SK-N-SH (cell line): ENCODE data around the gene THSD4. TPM values are rescaled to one million over a fixed set of nuclear protein-coding genes. Genes with fewer than 3 reads are reported as not detected.

Source experiments
- CTCF ChIA-PET: fragments of 300-600, 350-600 bp; formaldehyde crosslinking; extraction: SDS; loops from one replicate; lab custom pipeline; 2021; lab: Yijun Ruan, JAX
- POLR2A ChIA-PET: fragments of 350-600 bp; sonication (Branson Sonifier 250); formaldehyde crosslinking; extraction: SDS; loops from one replicate; lab custom pipeline; 2020; ENCODE audit warnings: antibody characterized with exemption, inconsistent platforms; lab: Yijun Ruan, JAX
- DNase-seq: peaks from one replicate; pipeline ENCODE4 v3.0.0; 2012
- H2AFZ ChIP-seq: fragments of 200-600 bp; sonication (generic); 2 replicates; pipeline ENCODE4 v1.8.1; 2016; ENCODE audit warnings: antibody characterized with exemption, mild to moderate bottlenecking, low read depth
- H3F3A ChIP-seq: fragments of 200-600 bp; sonication (generic); replicated peaks from 2 replicates; pipeline ENCODE3; 2016; ENCODE audit warnings: antibody characterized with exemption, mild to moderate bottlenecking; ENCODE audit not compliant: insufficient read depth
- H3K27ac ChIP-seq, 2 experiments: fragments of 200-500 bp in 1 of 2; fragments of 200-600 bp in 1 of 2; sonication (Bioruptor generic) in 1 of 2; sonication (generic), shearing (Covaris generic) in 1 of 2; 2 replicates each; pipeline versions ENCODE4 v1.5.1 to v1.6.1; 2014 to 2016; ENCODE audit warnings: low read depth in 2 of 2, inconsistent platforms in 1 of 2, low read length in 1 of 2, mild to moderate bottlenecking in 1 of 2, mixed read lengths in 1 of 2
- H3K27me3 ChIP-seq: fragments of 200-600 bp; sonication (generic), shearing (Covaris generic); 2 replicates; pipeline ENCODE4 v1.6.1; 2016; ENCODE audit warnings: mixed run types; ENCODE audit not compliant: insufficient read depth
- H3K36me3 ChIP-seq, 2 experiments: fragments of 200-500 bp in 1 of 2; fragments of 200-600 bp in 1 of 2; sonication (Bioruptor generic) in 1 of 2; sonication (generic) in 1 of 2; replicated peaks in 1 of 2; 2 replicates each; pipeline versions ENCODE3 to v1.5.1; 2014 to 2016; ENCODE audit warnings: low read length in 1 of 2, mild to moderate bottlenecking in 1 of 2; ENCODE audit not compliant: insufficient read depth in 2 of 2, control insufficient read depth in 1 of 2
- H3K4me1 ChIP-seq, 2 experiments: fragments of 200-500 bp in 1 of 2; fragments of 200-600 bp in 1 of 2; sonication (Bioruptor generic) in 1 of 2; sonication (generic), shearing (Covaris generic) in 1 of 2; 2 replicates each; pipeline versions ENCODE4 v1.5.1 to v1.6.1; 2014 to 2016; ENCODE audit warnings: low read depth in 1 of 2, low read length in 1 of 2, mixed run types in 1 of 2; ENCODE audit not compliant: insufficient read depth in 2 of 2, control insufficient read depth in 1 of 2
- H3K4me2 ChIP-seq: fragments of 200-600 bp; sonication (generic), shearing (Covaris generic); 2 replicates; pipeline ENCODE4 v1.6.1; 2017; ENCODE audit warnings: mixed run types
- H3K4me3 ChIP-seq, 2 experiments: fragments of 200-500 bp in 1 of 2; fragments of 200-600 bp in 1 of 2; sonication (Bioruptor generic) in 1 of 2; sonication (generic), shearing (Covaris generic) in 1 of 2; 2 replicates each; pipeline versions ENCODE4 v1.5.1 to v1.8.1; 2014 to 2016; ENCODE audit warnings: low read depth in 2 of 2, inconsistent platforms in 1 of 2, low read length in 1 of 2, mild to moderate bottlenecking in 1 of 2, mixed read lengths in 1 of 2, moderate library complexity in 1 of 2
- H3K79me2 ChIP-seq: fragments of 200-600 bp; sonication (generic); 2 replicates; pipeline ENCODE4 v1.8.1; 2017; ENCODE audit warnings: mild to moderate bottlenecking; ENCODE audit not compliant: insufficient read depth
- H3K9ac ChIP-seq: fragments of 200-600 bp; sonication (generic); 2 replicates; pipeline ENCODE4 v1.6.1; 2017; ENCODE audit warnings: mixed run types
- H3K9me2 ChIP-seq: fragments of 200-600 bp; sonication (generic); 2 replicates; pipeline ENCODE4 v1.6.1; 2017; ENCODE audit warnings: mixed run types
- H3K9me3 ChIP-seq: fragments of 200-600 bp; sonication (generic); 2 replicates; pipeline ENCODE4 v1.6.1; 2017; ENCODE audit warnings: mixed run types, mild to moderate bottlenecking, moderate library complexity
- H4K20me1 ChIP-seq: fragments of 200-600 bp; sonication (generic); 2 replicates; pipeline ENCODE4 v1.6.1; 2017; ENCODE audit warnings: mild to moderate bottlenecking, mixed run types; ENCODE audit not compliant: insufficient read depth
- EZH2phosphoT487 ChIP-seq: fragments of 200-600 bp; sonication (generic); IDR thresholded peaks from 2 replicates; pipeline ENCODE4 v1.6.1; 2017; ENCODE audit warnings: low read depth, mixed run types, mild to moderate bottlenecking, antibody characterized with exemption, moderate library complexity, borderline replicate concordance
- FOXJ3 ChIP-seq: sonication (generic); formaldehyde crosslinking; IDR thresholded peaks from 2 replicates; pipeline ENCODE4 v1.5.1; 2020; ENCODE audit warnings: mild to moderate bottlenecking, missing genetic modification reagents
- FOXM1 ChIP-seq: IDR thresholded peaks from 2 replicates; pipeline ENCODE4 v1.4.0; 2012; ENCODE audit warnings: low read depth, mild to moderate bottlenecking
- GATA2 ChIP-seq: sonication (generic); formaldehyde crosslinking; IDR thresholded peaks from 2 replicates; pipeline ENCODE4 v1.5.0; 2020; ENCODE audit warnings: mild to moderate bottlenecking, missing genetic modification reagents
- IRF3 ChIP-seq: fragments of 150-350 bp; IDR thresholded peaks from 2 replicates; pipeline ENCODE4 v1.6.1; 2016; ENCODE audit warnings: mild to moderate bottlenecking, low read depth, low read length
- MXI1 ChIP-seq: IDR thresholded peaks from 2 replicates; pipeline ENCODE4 v1.6.1; 2012; ENCODE audit warnings: mild to moderate bottlenecking, low read depth, low read length, improper control_type of control experiment
- PBX3 ChIP-seq: IDR thresholded peaks from 2 replicates; pipeline ENCODE4; 2012
- POLR2AphosphoS5 ChIP-seq: IDR thresholded peaks from 2 replicates; pipeline ENCODE4 v1.6.1; 2012; ENCODE audit warnings: low read depth, low read length
- RFX5 ChIP-seq: IDR thresholded peaks from 2 replicates; pipeline ENCODE4 v1.6.1; 2012; ENCODE audit warnings: mild to moderate bottlenecking, improper control_type of control experiment, low read length
- RXRA ChIP-seq: IDR thresholded peaks from 2 replicates; pipeline ENCODE4 v1.4.0; 2012; ENCODE audit warnings: low read depth, mild to moderate bottlenecking, borderline replicate concordance
- SIN3A ChIP-seq: IDR thresholded peaks from 2 replicates; pipeline ENCODE4 v1.6.1; 2012; ENCODE audit warnings: low read depth, mild to moderate bottlenecking, low read length, moderate library complexity, borderline replicate concordance
- TCF12 ChIP-seq: IDR thresholded peaks from 2 replicates; pipeline ENCODE4 v1.4.0; 2012
- TEAD4 ChIP-seq: IDR thresholded peaks from 2 replicates; pipeline ENCODE4 v1.4.0; 2012; ENCODE audit warnings: mild to moderate bottlenecking, borderline replicate concordance; ENCODE audit not compliant: insufficient read depth
- USF1 ChIP-seq: IDR thresholded peaks from 2 replicates; pipeline ENCODE4 v1.4.0; 2012; ENCODE audit warnings: low read depth, borderline replicate concordance
- USF2 ChIP-seq: fragments of 150-350 bp; IDR thresholded peaks from 2 replicates; pipeline ENCODE4 v1.6.1; 2017; ENCODE audit warnings: antibody characterized with exemption, low read length, low read depth, borderline replicate concordance
- ZBTB33 ChIP-seq: IDR thresholded peaks from 2 replicates; pipeline ENCODE4 v1.4.0; 2012; ENCODE audit warnings: low read depth, borderline replicate concordance
- WGBS: methylation state at CpG from one replicate; pipeline ENCODE4 v1.1.6; 2017; ENCODE audit warnings: low lambda C conversion rate; 5-methylcytosine and 5-hydroxymethylcytosine counted together
- polyA plus RNA-seq, 3 experiments: library from polyadenylated mRNA; depleted of rRNA; stranded (reverse); fragments of >200 nt; gene quantifications; 2 replicates each; pipeline ENCODE4 v1.2.3, GENCODE V29; 2012

The THSD4 gene
- polyA plus RNA-seq, 1 of the 3 experiments (the other 2 are of a cell fraction), result 79.1 TPM

GRCh38 chr15:71565006-71565405 lies 449.7 kb downstream of the THSD4 start:
- H3K4me1 ChIP-seq, result peaks cover 3 to 8% of the 10 kb centered on the region in 2 experiments; a peak in 2 of 4 replicates
- H4K20me1 ChIP-seq, result no peaks in the 10 kb centered on the region
- no peaks in the 10 kb centered on the region for H3K9me2 ChIP-seq
- no peak overlapping the region for H2AFZ ChIP-seq
- 33% methylated on average over 1 of the region's 1 CpG for whole genome bisulfite sequencing
- ChIA-PET CTCF (interaction anchor here (3.0 kb wide), 1 partner anchor 11 kb away, joined by 12 read pairs; no protein-coding TSS in a partner anchor), POLR2A (no interaction called here)
- peaks cover 0 to 4% of the 10 kb centered on the region in 2 experiments for H3K36me3 ChIP-seq
- no peak overlapping the region for H3K9ac ChIP-seq
- H3K79me2 ChIP-seq, result no peaks in the 10 kb centered on the region
- TF ChIP-seq GATA2 (no peak), USF1 (no peak; the same call in 1 of the 2 replicates), MXI1 (no peak), RFX5 (no peak), IRF3 (no peak), POLR2AphosphoS5 (no peak), EZH2phosphoT487 (no peak), TEAD4 (no peak), SIN3A (no peak), FOXJ3 (no peak), TCF12 (no peak), RXRA (no peak), FOXM1 (no peak), ZBTB33 (no peak), USF2 (no peak), PBX3 (no peak)
- H3K27me3 ChIP-seq, result no peaks in the 10 kb centered on the region
- no peaks in the 10 kb centered on the region for H3K9me3 ChIP-seq
- H3K27ac ChIP-seq, result no peak overlapping the region
- no peak overlapping the region for H3K4me3 ChIP-seq
- H3K4me2 ChIP-seq, result no peak overlapping the region
- peak; percentile 17 for DNase-seq
- H3F3A ChIP-seq, result peaks cover 13% of the 10 kb centered on the region
